Measurements from ENCODE around the gene TEX44.

DNA sequence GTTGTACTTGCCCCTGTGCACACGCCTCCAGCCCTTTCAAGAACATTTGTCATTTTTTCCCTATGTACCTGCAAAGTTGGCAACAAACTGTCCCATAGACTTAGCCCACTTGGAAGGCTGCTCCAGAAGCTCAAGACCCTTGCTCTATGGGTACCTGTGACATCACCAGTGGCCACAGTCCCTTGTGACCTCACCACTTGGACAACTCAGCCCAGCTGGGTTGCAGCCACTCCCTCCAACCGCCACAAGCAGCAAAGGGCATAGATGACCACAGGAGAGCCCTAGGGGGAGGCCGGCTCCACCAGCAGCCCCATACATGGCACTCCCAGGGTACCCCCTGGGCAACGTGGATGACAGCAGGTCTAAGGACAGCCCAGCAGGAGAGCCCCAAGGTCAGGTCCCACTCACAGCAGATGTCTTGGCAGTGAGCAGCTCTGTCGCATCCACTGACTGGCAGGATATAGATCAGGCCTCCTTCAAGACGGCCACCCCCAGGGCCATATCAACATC, at the start of gene TEX44:
- TF ChIP-seq, protein P1, sequence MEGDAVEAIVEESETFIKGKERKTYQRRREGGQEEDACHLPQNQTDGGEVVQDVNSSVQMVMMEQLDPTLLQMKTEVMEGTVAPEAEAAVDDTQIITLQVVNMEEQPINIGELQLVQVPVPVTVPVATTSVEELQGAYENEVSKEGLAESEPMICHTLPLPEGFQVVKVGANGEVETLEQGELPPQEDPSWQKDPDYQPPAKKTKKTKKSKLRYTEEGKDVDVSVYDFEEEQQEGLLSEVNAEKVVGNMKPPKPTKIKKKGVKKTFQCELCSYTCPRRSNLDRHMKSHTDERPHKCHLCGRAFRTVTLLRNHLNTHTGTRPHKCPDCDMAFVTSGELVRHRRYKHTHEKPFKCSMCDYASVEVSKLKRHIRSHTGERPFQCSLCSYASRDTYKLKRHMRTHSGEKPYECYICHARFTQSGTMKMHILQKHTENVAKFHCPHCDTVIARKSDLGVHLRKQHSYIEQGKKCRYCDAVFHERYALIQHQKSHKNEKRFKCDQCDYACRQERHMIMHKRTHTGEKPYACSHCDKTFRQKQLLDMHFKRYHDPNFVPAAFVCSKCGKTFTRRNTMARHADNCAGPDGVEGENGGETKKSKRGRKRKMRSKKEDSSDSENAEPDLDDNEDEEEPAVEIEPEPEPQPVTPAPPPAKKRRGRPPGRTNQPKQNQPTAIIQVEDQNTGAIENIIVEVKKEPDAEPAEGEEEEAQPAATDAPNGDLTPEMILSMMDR (IDR thresholded peaks at IDR 0.05), result no peak
- TF ChIP-seq POLR2A (IDR thresholded peaks at IDR 0.05) (no peak), POLR2AphosphoS5 (IDR thresholded peaks at IDR 0.05) (no peak), EP300 (IDR thresholded peaks at IDR 0.05) (no peak)
